PC-3 (cell line): Measurements from ENCODE around the gene C9orf57. TPM values are rescaled to one million over a fixed set of nuclear protein-coding genes. Genes with fewer than 3 reads are reported as not detected.

Experiments
- ATAC-seq: fragments of 200-7000 bp; cut with Tn5 transposase; 2 replicates; pipeline ENCODE4 v1.9.1; 2020; ENCODE audit warnings: mild to moderate bottlenecking, moderate library complexity
- BruUV-seq: library from RNA; stranded (reverse); fragments of 400-500 nt; replicated peaks from 2 replicates; lab custom pipeline; 2021; lab: Mats Ljungman, UMichigan
- CTCF ChIA-PET: fragments of 300-600 bp; sonication (Branson Sonifier 250); formaldehyde crosslinking; loops from one replicate; lab custom pipeline; 2022; ENCODE audit warnings: antibody characterized with exemption; lab: Charles Lee
- POLR2A ChIA-PET: fragments of 300-600 bp; sonication (Branson Sonifier 250); formaldehyde crosslinking; loops from one replicate; lab custom pipeline; 2022; ENCODE audit warnings: antibody characterized with exemption; ENCODE audit not compliant: unreplicated experiment; lab: Charles Lee
- DNase-seq: peaks from one replicate; pipeline ENCODE4 v3.0.0-alpha.2; 2015
- H2AFZ ChIP-seq: fragments of 300-600 bp; sonication (generic); 2 replicates; pipeline ENCODE4 v1.6.0; 2016; ENCODE audit warnings: antibody characterized with exemption, low read length
- H3F3A ChIP-seq: fragments of 300-600 bp; sonication (generic); one replicate; pipeline ENCODE4 v1.6.0; 2017; ENCODE audit warnings: antibody characterized with exemption, low read length, control low read depth, mild to moderate bottlenecking; ENCODE audit not compliant: unreplicated experiment
- H3K27ac ChIP-seq: fragments of 300-600 bp; sonication (generic); 2 replicates; pipeline ENCODE4 v1.5.1; 2016; ENCODE audit warnings: mild to moderate bottlenecking, low read length
- H3K27me3 ChIP-seq: fragments of 300-600 bp; sonication (generic); 2 replicates; pipeline ENCODE4 v1.6.1; 2016; ENCODE audit warnings: low read length, mixed read lengths
- H3K36me3 ChIP-seq: fragments of 300-600 bp; sonication (generic); 2 replicates; pipeline ENCODE4 v1.6.1; 2016; ENCODE audit warnings: low read depth, mixed run types, low read length, mixed read lengths
- H3K4me1 ChIP-seq: fragments of 300-600 bp; sonication (generic); 2 replicates; pipeline ENCODE4 v1.5.1; 2016; ENCODE audit warnings: low read length; ENCODE audit not compliant: insufficient read depth
- H3K4me2 ChIP-seq: fragments of 300-600 bp; sonication (generic); 2 replicates; pipeline ENCODE4 v1.6.0; 2016; ENCODE audit warnings: low read length
- H3K4me3 ChIP-seq: fragments of 300-600 bp; sonication (generic); 2 replicates; pipeline ENCODE4 v1.5.1; 2016; ENCODE audit warnings: mild to moderate bottlenecking, low read length, mixed read lengths
- H3K79me2 ChIP-seq: fragments of 300-600 bp; sonication (generic); 2 replicates; pipeline ENCODE4 v1.6.1; 2017; ENCODE audit warnings: low read length, mixed read lengths
- H3K9ac ChIP-seq: fragments of 300-600 bp; sonication (generic); 2 replicates; pipeline ENCODE4 v1.6.0; 2016; ENCODE audit warnings: mild to moderate bottlenecking, low read length
- H3K9me2 ChIP-seq: fragments of 300-600 bp; sonication (generic); replicated peaks from 2 replicates; pipeline ENCODE4 v1.6.1; 2016; ENCODE audit warnings: mixed run types, low read length, mixed read lengths
- H3K9me3 ChIP-seq: fragments of 300-600 bp; sonication (generic); 2 replicates; pipeline ENCODE4 v1.6.1; 2016; ENCODE audit warnings: low read length, mixed read lengths
- H4K20me1 ChIP-seq: fragments of 300-600 bp; sonication (generic); 2 replicates; pipeline ENCODE4 v1.6.1; 2016; ENCODE audit warnings: low read length, mixed read lengths
- CTCF ChIP-seq: fragments of 300-600 bp; sonication (generic); conservative IDR thresholded peaks from 2 replicates; pipeline ENCODE4 v1.5.1; 2017; ENCODE audit warnings: antibody characterized with exemption, low read depth, mild to moderate bottlenecking, low read length
- EZH2 ChIP-seq: fragments of 300-600 bp; sonication (generic); IDR thresholded peaks from one replicate; pipeline ENCODE4 v1.6.1; 2017; ENCODE audit warnings: antibody characterized with exemption, mild to moderate bottlenecking, low read length; ENCODE audit not compliant: unreplicated experiment
- EZH2phosphoT487 ChIP-seq: fragments of 300-600 bp; sonication (generic); IDR thresholded peaks from 2 replicates; pipeline ENCODE4 v1.6.1; 2018; ENCODE audit warnings: mild to moderate bottlenecking, antibody characterized with exemption, low read length, borderline replicate concordance
- intact Hi-C: fragments of 100-400 bp; cut with micrococcal nuclease; formaldehyde crosslinking; loops from 2 replicates; pipeline ENCODE4 v1.9.0; 2023
- total RNA-seq: library from RNA; depleted of rRNA; stranded (reverse); fragments of >200 nt; gene quantifications from 2 replicates; pipeline ENCODE4 v1.2.3, GENCODE V29; 2014

The C9orf57 gene
- total RNA-seq, 1 experiment from 2014 or later, result not detected

- no peak for DNase-seq
- intact Hi-C loops, result no loop called here
- no peak for ATAC-seq
- Histone ChIP-seq H4K20me1 (no peaks in the 10 kb centered on the region), H3K27me3 (no peaks in the 10 kb centered on the region), H3K4me1 (peaks cover 8% of the 10 kb centered on the region; the same call in 1 of the 2 replicates), H3K4me2 (no peak overlapping the region), H3F3A (no peaks in the 10 kb centered on the region), H3K9me2 (no peaks in the 10 kb centered on the region), H3K36me3 (no peaks in the 10 kb centered on the region), H3K9me3 (no peaks in the 10 kb centered on the region), H3K27ac (no peak overlapping the region), H2AFZ (no peak overlapping the region), H3K4me3 (no peak overlapping the region), H3K9ac (no peak overlapping the region), H3K79me2 (no peaks in the 10 kb centered on the region)
- CTCF ChIA-PET, result interaction anchor here (0.8 to 1.5 kb wide), 3 partner anchors 53 to 283 kb away, joined by 3 to 8 read pairs (median 4); no protein-coding TSS in a partner anchor
- no TSS peak for BruUV-seq
- TF ChIP-seq EZH2, result no peak
- no peak for TF ChIP-seq CTCF
- TF ChIP-seq EZH2phosphoT487, result no peak
- POLR2A ChIA-PET, result no interaction called here
These were observed 22.0 kb downstream of the C9orf57 start for GRCh38 chr9:72038408-72038807.

- POLR2A ChIA-PET, result no interaction called here
These were observed 22.8 kb downstream of the C9orf57 start for GRCh38 chr9:72037571-72037970.

More at GRCh38 chr9:72037571-72037970, 22.8 kb downstream of the C9orf57 start:
- no peaks in the 10 kb centered on the region for H3F3A ChIP-seq
- H3K79me2 ChIP-seq, result no peaks in the 10 kb centered on the region
- H3K9ac ChIP-seq, result no peak overlapping the region
- no peak for TF ChIP-seq EZH2phosphoT487
- no peak for TF ChIP-seq EZH2
- TF ChIP-seq CTCF, result no peak
- no peaks in the 10 kb centered on the region for H3K36me3 ChIP-seq
- H3K27me3 ChIP-seq, result no peaks in the 10 kb centered on the region
- intact Hi-C loops, result no loop called here
- DNase-seq (no peak), ATAC-seq (no peak)
- H2AFZ ChIP-seq, result no peak overlapping the region
- no peak overlapping the region for H3K4me2 ChIP-seq
- CTCF ChIA-PET, result no interaction called here
- H3K4me1 ChIP-seq, result peaks cover 8% of the 10 kb centered on the region; the same call in 1 of the 2 replicates
- no peak overlapping the region for H3K27ac ChIP-seq
- H3K9me3 ChIP-seq, result no peaks in the 10 kb centered on the region
- no peak overlapping the region for H3K4me3 ChIP-seq
- no peaks in the 10 kb centered on the region for H4K20me1 ChIP-seq
- BruUV-seq, result no TSS peak
- H3K9me2 ChIP-seq, result no peaks in the 10 kb centered on the region
